SK-N-SH treated with all-trans-retinoic acid at 6 μM for 48 hours (cell line): ENCODE measurements around the gene NFASC.

Experiments used
- ARNTL ChIP-seq: fragments of 450-650 bp; formaldehyde crosslinking; IDR thresholded peaks from 2 replicates; pipeline ENCODE4 v1.5.0; 2020; ENCODE audit warnings: low read depth, mild to moderate bottlenecking, moderate library complexity, borderline replicate concordance
- TOX ChIP-seq: fragments of 250-450 bp; sonication (Bioruptor Pico); IDR thresholded peaks from 2 replicates; pipeline ENCODE4 v1.8.0; 2021; ENCODE audit warnings: mild to moderate bottlenecking, moderate library complexity, borderline replicate concordance
- ZNF70 ChIP-seq: fragments of 450-650 bp; formaldehyde crosslinking; IDR thresholded peaks from 2 replicates; pipeline ENCODE4 v1.5.0; 2020; ENCODE audit warnings: mild to moderate bottlenecking, moderate library complexity
- TF ChIP-seq, protein P1 (sequence below): fragments of 250-450 bp; sonication (Bioruptor Pico); IDR thresholded peaks from 2 replicates; pipeline ENCODE4 v1.8.0; 2020; ENCODE audit warnings: mild to moderate bottlenecking, moderate library complexity, borderline replicate concordance

DNA sequence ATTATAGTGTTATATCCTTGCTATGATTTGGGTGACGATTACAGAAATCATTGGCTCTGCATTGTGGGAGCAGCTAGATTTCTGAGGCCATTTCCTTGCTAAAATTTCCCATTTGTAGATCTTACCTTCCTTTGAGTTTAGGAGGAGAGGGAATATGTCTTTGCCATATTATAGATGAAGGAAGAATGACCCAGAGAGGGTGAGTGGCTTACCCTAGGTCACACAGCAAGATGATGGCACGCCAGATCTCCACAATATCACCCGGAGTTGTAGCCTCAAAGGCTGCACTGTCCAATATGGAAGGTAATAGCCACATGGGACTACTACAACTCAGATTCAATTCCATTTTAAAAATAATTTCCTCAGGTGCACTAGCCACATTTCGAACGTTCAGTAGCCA is 182.6 kb downstream of the NFASC start:
- TF ChIP-seq, protein P1, sequence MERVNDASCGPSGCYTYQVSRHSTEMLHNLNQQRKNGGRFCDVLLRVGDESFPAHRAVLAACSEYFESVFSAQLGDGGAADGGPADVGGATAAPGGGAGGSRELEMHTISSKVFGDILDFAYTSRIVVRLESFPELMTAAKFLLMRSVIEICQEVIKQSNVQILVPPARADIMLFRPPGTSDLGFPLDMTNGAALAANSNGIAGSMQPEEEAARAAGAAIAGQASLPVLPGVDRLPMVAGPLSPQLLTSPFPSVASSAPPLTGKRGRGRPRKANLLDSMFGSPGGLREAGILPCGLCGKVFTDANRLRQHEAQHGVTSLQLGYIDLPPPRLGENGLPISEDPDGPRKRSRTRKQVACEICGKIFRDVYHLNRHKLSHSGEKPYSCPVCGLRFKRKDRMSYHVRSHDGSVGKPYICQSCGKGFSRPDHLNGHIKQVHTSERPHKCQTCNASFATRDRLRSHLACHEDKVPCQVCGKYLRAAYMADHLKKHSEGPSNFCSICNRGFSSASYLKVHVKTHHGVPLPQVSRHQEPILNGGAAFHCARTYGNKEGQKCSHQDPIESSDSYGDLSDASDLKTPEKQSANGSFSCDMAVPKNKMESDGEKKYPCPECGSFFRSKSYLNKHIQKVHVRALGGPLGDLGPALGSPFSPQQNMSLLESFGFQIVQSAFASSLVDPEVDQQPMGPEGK (CRISPR knock-in tag) = no peak
- TF ChIP-seq ARNTL (CRISPR knock-in tag) (no peak), ZNF70 (no peak), TOX (CRISPR knock-in tag) (no peak)
